Measurements from ENCODE around the gene RAPGEFL1.
"Not testable (repeated sequence)": the region's sequence is repeated elsewhere in the genome, so short reads cannot be mapped to it uniquely, and the experiment has no call there.

Gene RAPGEFL1

DNA sequence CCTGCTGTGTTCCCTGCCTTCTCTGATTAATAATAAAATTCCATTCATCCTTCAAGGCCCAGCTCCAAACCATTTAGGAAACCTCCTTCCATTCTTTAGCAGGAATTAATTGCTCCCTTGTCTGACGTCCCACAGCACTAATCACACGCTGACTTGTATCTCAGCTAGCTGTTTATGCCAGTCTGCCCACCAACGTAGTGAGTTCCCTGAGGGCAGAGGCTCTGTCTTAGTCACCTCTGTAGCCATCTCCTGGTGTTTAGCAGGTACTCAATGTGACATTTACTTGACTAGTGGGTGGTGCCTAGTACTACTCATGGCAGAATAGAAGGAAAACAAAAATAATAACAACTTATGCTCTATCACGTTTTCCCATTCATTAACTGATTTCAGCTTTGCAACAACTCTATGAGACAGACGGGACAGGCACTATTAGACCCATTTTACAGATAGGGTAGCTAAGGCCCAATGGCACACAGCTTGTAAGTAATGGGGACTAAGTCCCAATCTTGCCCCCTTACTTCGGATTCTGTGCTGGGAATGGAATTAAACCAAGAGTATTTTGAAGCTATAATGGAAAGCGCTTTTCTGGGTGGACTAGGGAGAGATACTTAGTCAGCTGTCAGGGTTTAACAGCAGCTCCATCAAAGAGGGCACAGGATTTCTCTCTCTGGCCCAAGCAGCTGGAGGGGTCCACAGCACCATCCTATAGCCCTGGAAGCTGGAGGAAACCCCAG is 40.9 kb downstream of the RAPGEFL1 start:
- DNase-seq = no peak

- peak; percentile 94 for DNase-seq
Measured at GRCh38 chr17:40218740-40219593, 41.7 kb downstream of the RAPGEFL1 start, which contains the start of gene WIPF2. Gene WIPF2, plus strand, starts transcription at chr17:40219304. Its CDS starts 37,156 bp downstream, at chr17:40256460.

DNA sequence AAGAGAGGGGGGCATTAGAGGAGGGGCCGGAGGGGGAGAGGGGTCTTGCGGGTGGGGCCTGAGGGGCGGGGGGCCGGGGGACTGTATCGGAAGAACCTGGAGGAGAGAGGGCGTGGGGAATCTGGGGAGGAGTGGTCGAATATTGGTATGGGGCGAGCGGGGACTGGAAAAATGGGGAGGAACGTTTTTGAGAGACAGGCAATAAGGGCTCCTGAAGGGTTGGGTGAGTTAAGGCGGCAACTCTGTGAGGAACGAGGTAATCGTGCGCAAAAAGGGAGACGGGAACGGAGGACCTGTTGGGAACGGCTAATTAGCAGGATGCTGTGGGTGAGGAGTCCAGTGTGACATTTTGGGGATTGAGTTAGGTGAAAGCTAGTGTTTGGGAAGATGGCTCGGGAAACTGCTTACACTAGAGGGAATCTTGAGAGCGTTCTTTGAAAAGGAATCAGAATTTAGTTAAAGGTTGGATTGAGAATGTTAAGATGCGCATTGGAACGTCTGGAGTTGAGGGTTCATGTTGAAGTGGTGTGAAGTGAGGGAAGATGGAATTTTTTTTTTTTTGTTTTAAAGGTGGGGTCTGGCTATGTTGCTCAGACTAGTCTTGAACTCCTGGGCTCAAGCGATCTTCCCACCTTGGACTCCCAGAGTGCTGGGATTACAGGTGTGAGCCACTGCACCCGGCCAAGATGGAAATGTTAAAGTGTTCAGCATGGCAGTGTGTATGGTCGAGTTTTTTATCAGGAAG is 42.5 kb downstream of the RAPGEFL1 start:
- DNase-seq = peak; percentile 9

GRCh38 chr17:40224718-40225550 is 47.7 kb downstream of the RAPGEFL1 start:
- no peak for DNase-seq

DNA sequence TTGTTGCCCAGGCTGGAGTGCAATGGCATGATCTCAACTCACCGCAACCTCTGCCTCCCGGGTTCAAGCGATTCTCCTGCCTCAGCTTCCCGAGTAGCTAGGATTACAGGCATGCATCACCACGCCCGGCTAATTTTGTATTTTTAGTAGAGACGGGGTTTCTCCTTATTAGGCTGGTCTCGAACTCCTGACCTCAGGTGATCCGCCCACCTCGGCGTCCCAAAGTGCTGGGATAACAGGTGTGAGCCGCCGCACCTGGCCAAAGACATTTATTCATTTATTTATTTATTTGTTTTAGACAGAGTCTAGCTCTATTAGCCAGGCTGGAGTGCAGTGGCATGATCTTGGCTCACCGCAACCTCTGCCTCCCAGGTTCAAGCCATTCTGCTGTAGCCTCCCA is 51.9 kb downstream of the RAPGEFL1 start:
- not testable (repeated sequence) for DNase-seq

GRCh38 chr17:40230670-40231069 is 53.4 kb downstream of the RAPGEFL1 start:
- no peak for DNase-seq

DNA sequence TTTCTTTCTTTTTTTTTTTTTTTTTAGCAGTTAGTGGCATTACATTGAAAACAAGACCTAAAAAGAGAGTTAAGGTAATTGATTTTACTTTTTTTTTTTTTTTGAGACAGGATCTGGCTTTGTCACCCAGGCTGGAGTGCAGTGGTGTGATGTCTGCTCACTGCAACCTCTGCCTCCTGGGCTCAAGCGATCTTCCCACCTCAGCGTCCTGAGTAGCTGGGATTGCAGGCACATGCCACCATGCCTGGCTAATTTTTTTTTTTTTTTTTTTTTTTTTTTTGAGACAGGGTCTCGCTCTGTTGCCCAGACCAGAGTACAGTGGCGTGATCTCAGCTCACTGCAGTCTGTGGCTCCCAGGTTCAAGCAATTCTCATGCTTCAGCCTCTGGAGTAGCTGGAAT is 54.7 kb downstream of the RAPGEFL1 start:
- DNase-seq = not testable (repeated sequence)

DNA sequence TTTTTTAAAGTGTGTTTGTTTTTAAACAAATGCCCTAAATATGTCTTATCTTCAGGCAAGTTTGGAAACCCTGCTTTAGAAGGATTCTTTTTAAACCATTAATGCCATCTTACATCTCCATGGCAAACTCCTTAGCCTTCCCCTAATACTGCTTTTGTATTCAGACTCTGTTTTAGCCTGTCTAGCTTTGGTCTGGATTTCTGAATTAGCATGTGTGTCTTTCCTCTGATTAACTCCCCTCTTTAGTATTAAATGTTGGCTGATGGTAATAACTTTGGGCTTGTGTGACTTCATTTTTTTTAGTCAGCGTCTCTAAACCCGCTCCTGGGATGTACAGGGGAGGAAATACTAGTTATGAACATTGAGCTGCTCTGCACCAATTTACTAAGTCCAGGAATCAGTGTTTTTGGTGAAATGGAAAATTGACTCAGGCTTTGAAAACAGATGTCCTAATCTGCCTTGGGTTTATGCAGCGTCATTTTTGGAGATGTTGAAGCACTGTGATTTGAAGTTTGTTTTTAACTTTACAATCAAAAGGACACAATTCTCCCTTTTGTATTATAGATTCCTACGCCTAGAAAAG is 64.1 kb downstream of the RAPGEFL1 start:
- no peak for DNase-seq

- DNase-seq = no peak
Measured at GRCh38 chr17:40242774-40243173, 65.5 kb downstream of the RAPGEFL1 start.

GRCh38 chr17:40243761-40244160 is 66.5 kb downstream of the RAPGEFL1 start:
- no peak for DNase-seq

- DNase-seq = no peak
Measured at GRCh38 chr17:40244255-40244654, 67.0 kb downstream of the RAPGEFL1 start.

Data from MV-4-11 (cell line).